ENCODE measurements around the gene SEMG1.

Gene SEMG1

GRCh38 chr20:45247865-45248264, 41.0 kb downstream of the SEMG1 start:
- no peak overlapping the region for H3K27ac Mint-ChIP-seq
- no peak overlapping the region for H3K4me3 Mint-ChIP-seq
- H3K4me1 Mint-ChIP-seq, result peaks cover 17% of the 10 kb centered on the region
- no peaks in the 10 kb centered on the region for H3K36me3 Mint-ChIP-seq (ENCODE audit: low read depth)
- peaks cover 69% of the 10 kb centered on the region for H3K27me3 Mint-ChIP-seq (ENCODE audit: low read depth, poor library complexity)
- no peak for DNase-seq
- TF ChIP-seq, protein P1, sequence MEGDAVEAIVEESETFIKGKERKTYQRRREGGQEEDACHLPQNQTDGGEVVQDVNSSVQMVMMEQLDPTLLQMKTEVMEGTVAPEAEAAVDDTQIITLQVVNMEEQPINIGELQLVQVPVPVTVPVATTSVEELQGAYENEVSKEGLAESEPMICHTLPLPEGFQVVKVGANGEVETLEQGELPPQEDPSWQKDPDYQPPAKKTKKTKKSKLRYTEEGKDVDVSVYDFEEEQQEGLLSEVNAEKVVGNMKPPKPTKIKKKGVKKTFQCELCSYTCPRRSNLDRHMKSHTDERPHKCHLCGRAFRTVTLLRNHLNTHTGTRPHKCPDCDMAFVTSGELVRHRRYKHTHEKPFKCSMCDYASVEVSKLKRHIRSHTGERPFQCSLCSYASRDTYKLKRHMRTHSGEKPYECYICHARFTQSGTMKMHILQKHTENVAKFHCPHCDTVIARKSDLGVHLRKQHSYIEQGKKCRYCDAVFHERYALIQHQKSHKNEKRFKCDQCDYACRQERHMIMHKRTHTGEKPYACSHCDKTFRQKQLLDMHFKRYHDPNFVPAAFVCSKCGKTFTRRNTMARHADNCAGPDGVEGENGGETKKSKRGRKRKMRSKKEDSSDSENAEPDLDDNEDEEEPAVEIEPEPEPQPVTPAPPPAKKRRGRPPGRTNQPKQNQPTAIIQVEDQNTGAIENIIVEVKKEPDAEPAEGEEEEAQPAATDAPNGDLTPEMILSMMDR (IDR thresholded peaks at IDR 0.05), result no peak
- no peaks in the 10 kb centered on the region for H3K9me3 Mint-ChIP-seq

GRCh38 chr20:45248609-45249008, 41.8 kb downstream of the SEMG1 start:
- no peak overlapping the region for H3K27ac Mint-ChIP-seq
- H3K4me1 Mint-ChIP-seq, result peaks cover 17% of the 10 kb centered on the region
- DNase-seq, result no peak
- TF ChIP-seq, protein P1 (IDR thresholded peaks at IDR 0.05), result no peak
- H3K27me3 Mint-ChIP-seq (ENCODE audit: low read depth, poor library complexity), result peaks cover 65% of the 10 kb centered on the region
- no peak overlapping the region for H3K4me3 Mint-ChIP-seq
- no peaks in the 10 kb centered on the region for H3K36me3 Mint-ChIP-seq (ENCODE audit: low read depth)
- no peaks in the 10 kb centered on the region for H3K9me3 Mint-ChIP-seq

GRCh38 chr20:45251884-45252560, 45.2 kb downstream of the SEMG1 start:
- H3K27ac Mint-ChIP-seq, result no peak overlapping the region
- H3K4me3 Mint-ChIP-seq, result no peak overlapping the region
- H3K36me3 Mint-ChIP-seq (ENCODE audit: low read depth), result no peaks in the 10 kb centered on the region
- peaks cover 9% of the 10 kb centered on the region for H3K4me1 Mint-ChIP-seq
- TF ChIP-seq, protein P1 (IDR thresholded peaks at IDR 0.05), result no peak
- no peak for DNase-seq
- H3K9me3 Mint-ChIP-seq, result no peaks in the 10 kb centered on the region
- H3K27me3 Mint-ChIP-seq (ENCODE audit: low read depth, poor library complexity), result peaks cover 45% of the 10 kb centered on the region

DNA sequence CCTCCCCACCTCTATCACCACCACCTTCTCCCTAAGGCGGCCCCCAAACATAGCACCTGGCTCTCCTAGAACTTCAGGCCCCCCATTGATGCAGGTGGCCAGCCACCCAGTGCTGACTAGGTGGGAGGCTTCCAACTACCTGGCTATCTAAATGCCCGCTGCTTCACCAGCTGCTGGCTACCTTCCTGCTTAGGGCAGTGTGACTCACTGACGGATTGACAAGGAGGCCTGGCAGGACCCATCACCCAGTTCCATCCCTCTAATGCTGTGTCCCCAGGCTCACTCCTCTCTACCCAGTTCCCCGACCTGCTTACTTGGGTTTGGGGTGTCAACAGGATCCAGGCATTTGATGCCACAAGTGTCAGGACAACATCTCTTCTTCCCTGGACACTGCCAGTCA, 46.4 kb downstream of the SEMG1 start:
- Mint-ChIP-seq H3K4me1 (peaks cover 13% of the 10 kb centered on the region), H3K4me3 (no peak overlapping the region), H3K36me3 (ENCODE audit: low read depth) (no peaks in the 10 kb centered on the region), H3K27ac (no peak overlapping the region), H3K9me3 (no peaks in the 10 kb centered on the region), H3K27me3 (ENCODE audit: low read depth, poor library complexity) (peaks cover 36% of the 10 kb centered on the region)
- TF ChIP-seq, protein P1 (IDR thresholded peaks at IDR 0.05), result no peak
- DNase-seq, result no peak

- no peaks in the 10 kb centered on the region for H3K36me3 Mint-ChIP-seq (ENCODE audit: low read depth)
- TF ChIP-seq, protein P1 (IDR thresholded peaks at IDR 0.05), result no peak
- DNase-seq, result no peak
- H3K4me3 Mint-ChIP-seq, result no peak within 1 kb of the TSS
- H3K27ac Mint-ChIP-seq, result no peak within 1 kb of the TSS
- H3K9me3 Mint-ChIP-seq, result no peaks in the 10 kb centered on the region
- H3K27me3 Mint-ChIP-seq (ENCODE audit: low read depth, poor library complexity), result peaks cover 34% of the 10 kb centered on the region
- H3K4me1 Mint-ChIP-seq, result peaks cover 23% of the 10 kb centered on the region
Measured at GRCh38 chr20:45254383-45255262, 47.8 kb downstream of the SEMG1 start, which contains the start of gene SLPI. TSS of gene SLPI (minus strand) at chr20:45254564. CDS start at chr20:45254543, 21 bp downstream.
